GM21786 (cell line): ENCODE data around the gene PDZK1IP1.
"Not testable (repeated sequence)": the region's sequence is repeated elsewhere in the genome, so short reads cannot be mapped to it uniquely, and the experiment has no call there.

Experiments used
- ATAC-seq: cut with Tn5 transposase; IDR thresholded peaks from one replicate; pipeline ENCODE4 v1.9.1; 2021; ENCODE audit not compliant: unreplicated experiment

Gene PDZK1IP1

DNA sequence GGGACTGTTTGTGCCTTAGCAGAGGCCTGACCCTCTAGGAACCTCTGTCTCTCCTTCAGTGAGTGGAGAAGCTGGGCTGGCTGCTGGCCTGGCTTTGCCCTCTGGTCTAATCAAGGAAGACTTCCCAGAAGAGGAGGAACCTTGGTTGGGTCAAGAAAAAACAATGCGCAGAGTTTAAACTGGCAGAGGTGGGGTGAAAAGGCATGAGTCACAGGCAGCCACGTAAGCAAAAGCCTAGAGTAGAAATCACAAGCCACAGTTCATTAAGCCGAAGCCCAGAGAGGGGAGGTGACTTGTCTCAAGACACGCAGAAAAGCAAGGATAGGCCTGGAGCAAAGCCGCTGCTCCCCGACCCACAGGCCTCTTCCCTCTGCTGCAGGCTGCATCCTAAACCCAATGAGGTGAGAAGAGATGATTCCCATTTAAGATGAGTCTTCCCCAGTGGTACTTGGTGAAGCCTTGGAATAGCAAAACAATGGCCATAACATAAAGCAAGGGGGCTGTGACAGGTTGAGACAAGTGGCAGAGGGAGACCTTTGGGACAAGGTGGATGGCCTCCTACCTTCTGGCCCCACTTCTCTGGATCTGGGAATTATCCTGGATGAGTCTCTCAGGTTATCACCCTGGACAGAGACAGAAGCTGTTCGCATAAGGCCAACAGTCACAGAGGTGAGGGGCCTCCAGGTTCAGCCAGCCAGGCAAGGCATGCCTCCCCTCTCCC is 7.7 kb downstream of the PDZK1IP1 start:
- ATAC-seq = no peak

DNA sequence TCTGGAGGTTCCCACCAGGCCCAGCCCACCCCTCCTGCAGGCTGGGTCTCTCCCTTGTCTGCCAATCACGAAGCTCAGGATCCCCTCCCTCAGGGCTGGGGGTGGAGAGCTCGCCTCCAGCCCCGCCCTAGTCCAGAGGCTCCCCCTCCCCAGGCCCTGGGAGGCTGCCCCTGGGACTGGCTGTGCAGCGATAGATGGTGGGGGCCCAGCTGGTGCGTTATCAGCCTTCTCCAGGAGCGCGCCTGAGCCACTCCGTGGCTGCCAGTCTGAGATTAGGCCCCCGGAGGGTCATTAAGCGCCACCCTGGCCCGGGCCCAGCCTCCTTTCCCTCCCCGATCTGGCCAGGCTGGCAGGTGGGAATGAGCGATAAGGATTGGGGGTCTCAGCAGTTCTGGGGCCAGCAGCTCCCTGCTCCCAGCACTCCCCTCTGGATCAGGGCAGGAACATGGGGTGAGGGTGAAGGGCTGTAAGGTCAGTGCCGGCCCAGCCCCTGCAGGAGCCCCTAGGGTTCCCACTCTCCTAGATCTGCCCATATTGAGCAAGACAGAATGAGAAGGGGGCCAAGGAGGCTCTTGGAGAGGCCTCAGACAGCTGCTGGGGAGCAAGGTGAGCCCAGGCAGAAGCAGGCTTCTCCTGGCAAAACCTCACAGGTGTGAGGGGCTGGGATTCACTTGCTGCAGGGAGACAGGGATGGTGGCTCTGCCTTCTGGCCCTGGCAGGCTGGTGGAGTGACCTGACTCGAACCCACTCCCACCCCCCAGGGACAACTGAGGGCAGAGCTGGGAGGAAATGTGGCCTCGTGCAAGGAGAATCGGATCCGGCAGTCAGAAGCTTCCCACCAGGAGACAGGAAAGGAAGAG is 8.5 kb downstream of the PDZK1IP1 start:
- ATAC-seq = no peak

GRCh38 chr1:47180603-47181094 is 9.2 kb downstream of the PDZK1IP1 start:
- no peak for ATAC-seq

DNA sequence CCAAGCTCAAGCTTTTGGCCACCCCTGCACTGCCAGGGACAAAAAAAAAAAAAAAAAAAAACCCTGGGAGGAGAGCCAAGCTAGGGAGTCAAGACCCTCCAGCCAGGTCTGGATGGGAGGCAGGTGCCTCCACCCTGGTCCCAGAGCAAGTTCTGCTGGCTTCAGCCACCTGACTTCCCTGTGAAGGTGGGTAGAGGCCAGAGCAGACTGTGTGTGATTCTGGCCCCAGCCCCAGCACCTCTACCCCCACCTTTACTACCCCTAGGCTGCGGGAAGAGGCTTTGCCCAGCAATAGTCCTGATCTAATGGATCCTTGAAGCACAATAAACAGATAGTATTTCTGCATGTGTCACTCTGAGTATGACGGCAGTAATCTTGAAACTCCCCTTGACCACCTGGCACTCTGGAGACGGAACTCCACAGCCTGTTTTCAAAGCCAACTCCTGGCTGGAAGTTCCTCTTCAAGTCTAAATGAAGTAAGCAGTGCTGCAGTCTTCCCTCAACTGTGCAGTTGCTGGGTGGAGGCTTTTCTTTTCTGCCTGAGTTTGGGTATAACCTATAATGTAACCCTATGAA is 9.8 kb downstream of the PDZK1IP1 start:
- ATAC-seq = no peak

GRCh38 chr1:47179017-47179987 is 10.5 kb downstream of the PDZK1IP1 start:
- peak; percentile 90 for ATAC-seq

GRCh38 chr1:47178654-47179016 is 11.2 kb downstream of the PDZK1IP1 start:
- ATAC-seq = no peak

DNA sequence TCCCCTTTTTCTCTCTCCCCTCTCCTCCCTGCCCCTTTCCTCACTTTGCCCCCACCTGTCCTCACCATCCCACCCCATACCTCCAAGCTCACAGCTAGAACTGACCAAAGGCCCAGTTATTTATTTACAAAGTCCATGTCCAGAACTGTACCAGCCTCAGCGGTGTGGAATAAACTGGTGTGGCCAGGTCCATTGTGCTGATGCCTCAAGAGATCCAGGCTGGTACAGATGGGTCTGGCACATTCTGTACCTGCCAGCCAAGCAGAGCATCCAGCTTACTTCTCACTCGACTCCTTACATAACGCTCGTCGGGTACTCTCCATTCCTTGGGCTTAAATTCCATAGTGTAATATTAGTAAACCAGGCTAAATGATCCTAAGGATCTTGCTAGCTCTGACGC is 11.8 kb downstream of the PDZK1IP1 start:
- no peak for ATAC-seq

DNA sequence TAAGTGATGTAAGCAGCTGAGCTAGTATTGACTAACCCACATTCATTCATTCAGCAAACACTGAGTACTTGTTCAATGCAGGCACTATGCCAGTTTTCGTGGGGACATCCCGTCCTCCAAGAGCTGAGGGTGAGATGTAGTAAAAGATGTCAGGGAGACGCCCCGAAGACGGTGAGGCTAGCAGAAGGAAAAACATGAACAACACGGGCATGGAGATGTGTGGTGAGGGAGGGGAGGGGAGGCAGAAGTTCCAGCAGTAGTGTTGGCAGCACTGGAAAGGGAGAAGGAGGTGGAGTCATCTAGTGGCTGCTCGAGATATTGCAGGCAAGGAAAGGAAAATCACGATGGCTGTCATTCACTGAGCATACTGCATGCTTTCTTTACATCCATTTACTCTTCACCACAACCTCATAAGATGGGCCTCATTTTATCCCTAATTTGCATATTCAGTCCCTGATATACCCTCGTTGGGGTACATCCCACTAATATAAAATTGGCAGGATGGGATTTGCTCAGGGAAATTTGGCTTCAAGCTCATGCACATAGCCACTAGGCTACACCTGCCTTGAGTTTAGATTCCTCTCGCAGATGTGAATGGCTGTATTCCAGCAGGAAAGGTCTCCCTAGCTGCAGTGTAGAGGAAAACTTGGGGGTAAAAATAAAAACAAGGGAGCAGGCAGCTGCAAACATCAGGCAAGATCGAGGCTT is 14.5 kb downstream of the PDZK1IP1 start:
- peak; percentile 39 for ATAC-seq

- ATAC-seq = no peak
These were observed 15.2 kb downstream of the PDZK1IP1 start for GRCh38 chr1:47174656-47175020.

GRCh38 chr1:47172782-47173181 is 17.1 kb downstream of the PDZK1IP1 start:
- no peak for ATAC-seq

GRCh38 chr1:47164552-47164951 is 25.3 kb downstream of the PDZK1IP1 start:
- ATAC-seq = no peak

DNA sequence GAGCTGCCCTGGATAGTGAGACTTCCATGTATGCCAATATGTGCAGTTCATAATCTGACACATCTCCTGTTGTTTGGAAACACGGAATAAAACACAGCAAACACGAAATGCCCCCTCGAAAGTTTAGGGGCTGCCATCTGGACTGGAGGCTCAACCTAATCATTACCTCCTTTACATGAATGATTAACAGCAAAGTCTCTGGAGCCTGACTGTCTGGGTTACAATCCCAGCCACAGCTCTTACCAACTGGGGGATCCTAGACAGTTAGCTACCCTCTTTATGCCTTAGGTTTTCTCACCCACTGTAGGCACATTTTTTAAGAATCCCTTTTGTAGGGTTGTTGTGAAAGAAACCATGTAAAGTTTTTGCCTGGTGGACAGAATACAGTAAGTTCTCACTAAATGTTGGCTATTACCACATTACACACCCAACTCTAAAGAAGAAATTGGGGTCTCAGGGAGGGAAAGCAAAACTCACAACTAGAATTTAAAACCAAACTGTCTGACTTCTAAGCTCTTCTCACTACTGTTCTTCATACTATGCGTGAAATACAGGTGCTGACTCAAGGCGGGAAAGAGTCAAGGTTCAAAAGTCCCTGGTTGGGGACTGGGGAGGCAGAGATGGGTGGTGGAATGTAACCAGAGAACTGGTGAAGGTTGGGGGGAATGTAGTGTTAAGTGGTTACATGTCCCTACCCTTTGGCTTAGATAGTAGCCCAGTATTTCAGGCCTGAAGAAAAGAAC is 28.4 kb downstream of the PDZK1IP1 start:
- no peak for ATAC-seq

GRCh38 chr1:47160716-47161115 is 29.1 kb downstream of the PDZK1IP1 start:
- ATAC-seq = no peak

DNA sequence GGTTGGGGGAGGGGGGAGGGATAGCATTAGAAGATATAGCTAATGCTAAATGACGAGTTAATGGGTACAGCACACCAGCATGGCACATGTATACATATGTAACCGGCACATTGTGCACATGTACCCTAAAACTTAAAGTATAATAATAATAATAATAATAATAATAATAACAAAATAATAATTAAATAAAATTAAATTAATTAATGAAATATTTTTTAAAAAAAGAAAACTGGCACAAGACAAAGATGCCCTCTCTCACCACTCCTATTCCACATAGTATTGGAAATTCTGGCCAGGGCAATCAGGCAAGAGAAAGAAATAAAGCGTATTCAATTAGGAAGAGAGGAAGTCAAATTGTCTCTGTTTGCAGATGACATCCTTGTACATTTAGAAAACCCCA is 31.9 kb downstream of the PDZK1IP1 start:
- not testable (repeated sequence) for ATAC-seq

DNA sequence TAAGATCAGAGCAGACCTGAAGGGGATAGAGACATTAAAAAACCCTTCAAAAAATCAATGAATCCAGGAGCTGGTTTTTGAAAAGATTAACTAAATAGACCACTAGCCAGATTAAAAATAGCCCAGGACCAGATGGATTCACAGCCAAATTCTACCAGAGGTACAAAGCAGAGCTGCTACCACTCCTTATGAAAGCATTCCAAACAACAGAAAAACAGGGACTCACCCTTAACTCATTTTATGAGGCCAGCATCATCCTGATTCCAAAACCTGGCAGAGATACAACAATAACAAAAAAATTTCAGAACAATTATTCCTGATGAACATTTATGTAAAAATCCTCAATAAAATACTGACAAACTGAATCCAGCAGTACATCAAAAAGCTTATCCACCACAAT is 33.4 kb downstream of the PDZK1IP1 start:
- ATAC-seq = not testable (repeated sequence)

- ATAC-seq = not testable (repeated sequence)
These were observed 40.7 kb downstream of the PDZK1IP1 start for GRCh38 chr1:47149162-47149561.

DNA sequence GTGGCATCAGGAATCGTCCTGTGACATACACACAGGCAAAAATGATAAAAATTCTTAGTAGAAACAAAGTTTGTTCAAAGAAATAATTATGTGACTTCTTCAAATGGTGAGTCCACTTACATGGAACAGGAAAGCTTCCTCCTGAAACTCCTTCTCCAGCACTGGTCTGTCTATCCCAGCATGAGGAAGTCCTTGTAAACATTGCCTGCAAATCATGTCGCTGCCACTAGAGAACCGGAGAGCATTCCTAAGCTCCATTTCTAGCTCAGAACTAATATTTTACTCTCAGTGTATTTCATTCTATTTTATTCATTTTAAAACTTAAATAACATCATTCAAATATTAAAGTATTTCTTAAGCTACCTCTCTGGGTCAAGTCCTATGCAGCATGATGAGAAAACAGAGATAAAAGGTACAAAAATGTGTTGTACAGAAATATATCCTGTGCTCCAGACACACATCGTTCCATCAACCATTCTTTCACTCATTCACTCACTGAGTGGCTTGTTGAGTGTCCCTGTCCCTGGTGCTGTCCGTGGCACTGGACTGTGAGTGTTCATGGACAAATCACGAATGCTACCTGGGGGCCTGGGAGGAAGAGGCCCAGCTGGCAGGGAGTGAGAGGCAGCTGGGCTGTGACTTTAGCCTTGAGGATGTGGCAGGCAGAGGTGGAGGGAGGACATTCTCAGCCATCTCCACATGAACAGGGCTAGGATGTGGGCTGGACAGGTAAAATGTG is 42.6 kb downstream of the PDZK1IP1 start:
- ATAC-seq = no peak

DNA sequence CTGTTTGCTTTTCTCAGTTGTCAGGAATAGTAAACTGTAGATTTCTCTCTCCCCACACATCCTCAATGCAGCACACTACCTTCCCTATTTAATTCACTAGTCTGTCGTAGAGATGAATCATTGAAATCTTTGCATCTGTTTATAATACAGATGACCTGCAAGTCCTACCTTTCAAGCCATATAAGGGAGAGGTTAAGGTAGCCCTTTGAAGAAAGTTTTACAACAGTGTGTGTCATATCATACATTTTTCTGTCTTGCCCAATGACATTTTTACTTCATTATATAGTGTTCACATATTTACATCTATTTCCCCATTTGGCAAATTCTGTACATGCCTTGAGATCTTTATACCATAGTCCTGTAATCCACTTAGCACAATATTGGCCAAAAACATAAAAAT is 43.3 kb downstream of the PDZK1IP1 start:
- not testable (repeated sequence) for ATAC-seq

DNA sequence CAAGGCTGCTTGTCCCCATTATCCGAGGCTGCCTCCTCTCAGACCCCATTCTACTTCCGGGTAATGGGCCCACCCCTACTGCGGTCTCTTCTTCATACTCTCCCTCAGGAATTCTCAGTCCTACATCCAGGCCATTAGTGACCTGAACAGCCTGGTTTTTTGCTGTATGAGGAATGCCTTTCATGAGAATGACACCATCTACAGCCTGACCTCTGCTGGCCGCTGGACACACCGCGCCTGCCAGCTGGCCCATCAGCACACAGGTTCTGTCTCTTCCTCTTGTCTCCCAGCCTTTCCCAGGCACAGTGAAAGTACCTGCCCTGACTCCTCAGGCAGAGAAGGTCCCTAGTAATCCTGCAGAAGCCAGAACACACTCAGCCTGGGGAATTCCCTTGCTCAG is 46.2 kb downstream of the PDZK1IP1 start:
- ATAC-seq = not testable (repeated sequence)
